GM23338 (cell line): ENCODE data around the gene C19orf18. TPM values are rescaled to one million over a fixed set of nuclear protein-coding genes. Genes with fewer than 3 reads are reported as not detected.

Source experiments
- CREB1 ChIP-seq: fragments of 250-450 bp; sonication (Bioruptor Pico); IDR thresholded peaks from 2 replicates; pipeline ENCODE4 v1.5.0; 2020; ENCODE audit warnings: low read depth, mild to moderate bottlenecking, moderate library complexity
- EZH2 ChIP-seq: fragments of 200-600 bp; sonication (generic); IDR thresholded peaks from one replicate; pipeline ENCODE4 v1.8.0; 2017; ENCODE audit warnings: antibody characterized with exemption, mild to moderate bottlenecking, low read depth; ENCODE audit not compliant: unreplicated experiment
- JUNB ChIP-seq: IDR thresholded peaks from one replicate; pipeline ENCODE4 v1.6.1; 2016; ENCODE audit warnings: antibody characterized with exemption; ENCODE audit not compliant: unreplicated experiment
- NANOG ChIP-seq: IDR thresholded peaks from 2 replicates; pipeline ENCODE4 v1.6.1; 2016; ENCODE audit warnings: antibody characterized with exemption, borderline replicate concordance
- POLR2AphosphoS5 ChIP-seq: IDR thresholded peaks from 2 replicates; pipeline ENCODE4 v1.6.1; 2016; ENCODE audit warnings: antibody characterized with exemption, low read depth
- STAT1 ChIP-seq: IDR thresholded peaks from one replicate; pipeline ENCODE4 v1.6.1; 2016; ENCODE audit warnings: antibody characterized with exemption; ENCODE audit not compliant: unreplicated experiment
- ZNF331 ChIP-seq: fragments of 250-450 bp; sonication (Bioruptor Pico); IDR thresholded peaks from 2 replicates; pipeline ENCODE4 v1.5.0; 2020; ENCODE audit warnings: low read depth, mild to moderate bottlenecking, moderate library complexity
- polyA plus RNA-seq: library from polyadenylated mRNA; unstranded; fragments of >200 nt; fragmentation: Nextera tagmentation; extraction: Ambion mirVana; gene quantifications from 2 replicates; pipeline ENCODE4 v1.2.1, GENCODE V29; 2016
- total RNA-seq: library from RNA; depleted of rRNA; stranded (reverse); fragments of >200 nt; shearing (Covaris generic); gene quantifications from 2 replicates; pipeline ENCODE4 v1.2.3, GENCODE V29; 2014; rRNA removed
- TF ChIP-seq, protein P1 (sequence below): IDR thresholded peaks from 2 replicates; pipeline ENCODE4 v1.6.1; 2016; ENCODE audit warnings: antibody characterized with exemption
- TF ChIP-seq, protein P2 (sequence below): fragments of 250-450 bp; sonication (Bioruptor Pico); IDR thresholded peaks from 2 replicates; pipeline ENCODE4 v1.5.0; 2020; ENCODE audit warnings: mild to moderate bottlenecking, moderate library complexity

Gene C19orf18
- total and polyA plus RNA-seq, 2 experiments from 2014 or later: 1.0 TPM; not detected in 1

GRCh38 chr19:57914531-57914930 is 59.8 kb downstream of the C19orf18 start (continued):
- TF ChIP-seq, protein P1, sequence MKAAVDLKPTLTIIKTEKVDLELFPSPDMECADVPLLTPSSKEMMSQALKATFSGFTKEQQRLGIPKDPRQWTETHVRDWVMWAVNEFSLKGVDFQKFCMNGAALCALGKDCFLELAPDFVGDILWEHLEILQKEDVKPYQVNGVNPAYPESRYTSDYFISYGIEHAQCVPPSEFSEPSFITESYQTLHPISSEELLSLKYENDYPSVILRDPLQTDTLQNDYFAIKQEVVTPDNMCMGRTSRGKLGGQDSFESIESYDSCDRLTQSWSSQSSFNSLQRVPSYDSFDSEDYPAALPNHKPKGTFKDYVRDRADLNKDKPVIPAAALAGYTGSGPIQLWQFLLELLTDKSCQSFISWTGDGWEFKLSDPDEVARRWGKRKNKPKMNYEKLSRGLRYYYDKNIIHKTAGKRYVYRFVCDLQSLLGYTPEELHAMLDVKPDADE: no peak
- TF ChIP-seq JUNB (no peak), STAT1 (no peak), CREB1 (CRISPR knock-in tag) (no peak), NANOG (no peak), EZH2 (no peak), ZNF331 (CRISPR knock-in tag) (no peak), POLR2AphosphoS5 (no peak)
- TF ChIP-seq, protein P2, sequence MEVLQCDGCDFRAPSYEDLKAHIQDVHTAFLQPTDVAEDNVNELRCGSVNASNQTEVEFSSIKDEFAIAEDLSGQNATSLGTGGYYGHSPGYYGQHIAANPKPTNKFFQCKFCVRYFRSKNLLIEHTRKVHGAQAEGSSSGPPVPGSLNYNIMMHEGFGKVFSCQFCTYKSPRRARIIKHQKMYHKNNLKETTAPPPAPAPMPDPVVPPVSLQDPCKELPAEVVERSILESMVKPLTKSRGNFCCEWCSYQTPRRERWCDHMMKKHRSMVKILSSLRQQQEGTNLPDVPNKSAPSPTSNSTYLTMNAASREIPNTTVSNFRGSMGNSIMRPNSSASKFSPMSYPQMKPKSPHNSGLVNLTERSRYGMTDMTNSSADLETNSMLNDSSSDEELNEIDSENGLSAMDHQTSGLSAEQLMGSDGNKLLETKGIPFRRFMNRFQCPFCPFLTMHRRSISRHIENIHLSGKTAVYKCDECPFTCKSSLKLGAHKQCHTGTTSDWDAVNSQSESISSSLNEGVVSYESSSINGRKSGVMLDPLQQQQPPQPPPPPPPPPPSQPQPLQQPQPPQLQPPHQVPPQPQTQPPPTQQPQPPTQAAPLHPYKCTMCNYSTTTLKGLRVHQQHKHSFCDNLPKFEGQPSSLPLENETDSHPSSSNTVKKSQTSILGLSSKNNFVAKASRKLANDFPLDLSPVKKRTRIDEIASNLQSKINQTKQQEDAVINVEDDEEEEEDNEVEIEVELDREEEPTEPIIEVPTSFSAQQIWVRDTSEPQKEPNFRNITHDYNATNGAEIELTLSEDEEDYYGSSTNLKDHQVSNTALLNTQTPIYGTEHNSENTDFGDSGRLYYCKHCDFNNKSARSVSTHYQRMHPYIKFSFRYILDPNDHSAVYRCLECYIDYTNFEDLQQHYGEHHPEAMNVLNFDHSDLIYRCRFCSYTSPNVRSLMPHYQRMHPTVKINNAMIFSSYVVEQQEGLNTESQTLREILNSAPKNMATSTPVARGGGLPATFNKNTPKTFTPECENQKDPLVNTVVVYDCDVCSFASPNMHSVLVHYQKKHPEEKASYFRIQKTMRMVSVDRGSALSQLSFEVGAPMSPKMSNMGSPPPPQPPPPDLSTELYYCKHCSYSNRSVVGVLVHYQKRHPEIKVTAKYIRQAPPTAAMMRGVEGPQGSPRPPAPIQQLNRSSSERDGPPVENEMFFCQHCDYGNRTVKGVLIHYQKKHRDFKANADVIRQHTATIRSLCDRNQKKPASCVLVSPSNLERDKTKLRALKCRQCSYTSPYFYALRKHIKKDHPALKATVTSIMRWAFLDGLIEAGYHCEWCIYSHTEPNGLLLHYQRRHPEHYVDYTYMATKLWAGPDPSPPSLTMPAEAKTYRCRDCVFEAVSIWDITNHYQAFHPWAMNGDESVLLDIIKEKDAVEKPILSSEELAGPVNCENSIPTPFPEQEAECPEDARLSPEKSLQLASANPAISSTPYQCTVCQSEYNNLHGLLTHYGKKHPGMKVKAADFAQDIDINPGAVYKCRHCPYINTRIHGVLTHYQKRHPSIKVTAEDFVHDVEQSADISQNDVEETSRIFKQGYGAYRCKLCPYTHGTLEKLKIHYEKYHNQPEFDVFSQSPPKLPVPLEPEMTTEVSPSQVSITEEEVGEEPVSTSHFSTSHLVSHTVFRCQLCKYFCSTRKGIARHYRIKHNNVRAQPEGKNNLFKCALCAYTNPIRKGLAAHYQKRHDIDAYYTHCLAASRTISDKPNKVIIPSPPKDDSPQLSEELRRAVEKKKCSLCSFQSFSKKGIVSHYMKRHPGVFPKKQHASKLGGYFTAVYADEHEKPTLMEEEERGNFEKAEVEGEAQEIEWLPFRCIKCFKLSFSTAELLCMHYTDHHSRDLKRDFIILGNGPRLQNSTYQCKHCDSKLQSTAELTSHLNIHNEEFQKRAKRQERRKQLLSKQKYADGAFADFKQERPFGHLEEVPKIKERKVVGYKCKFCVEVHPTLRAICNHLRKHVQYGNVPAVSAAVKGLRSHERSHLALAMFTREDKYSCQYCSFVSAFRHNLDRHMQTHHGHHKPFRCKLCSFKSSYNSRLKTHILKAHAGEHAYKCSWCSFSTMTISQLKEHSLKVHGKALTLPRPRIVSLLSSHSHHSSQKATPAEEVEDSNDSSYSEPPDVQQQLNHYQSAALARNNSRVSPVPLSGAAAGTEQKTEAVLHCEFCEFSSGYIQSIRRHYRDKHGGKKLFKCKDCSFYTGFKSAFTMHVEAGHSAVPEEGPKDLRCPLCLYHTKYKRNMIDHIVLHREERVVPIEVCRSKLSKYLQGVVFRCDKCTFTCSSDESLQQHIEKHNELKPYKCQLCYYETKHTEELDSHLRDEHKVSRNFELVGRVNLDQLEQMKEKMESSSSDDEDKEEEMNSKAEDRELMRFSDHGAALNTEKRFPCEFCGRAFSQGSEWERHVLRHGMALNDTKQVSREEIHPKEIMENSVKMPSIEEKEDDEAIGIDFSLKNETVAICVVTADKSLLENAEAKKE (CRISPR knock-in tag): no peak

Other genes starting within 250 kb of the C19orf18 start
- gene ZNF671, start 246.9 kb downstream of the C19orf18 start, total RNA-seq: 6.6 and 6.7 TPM in 2 replicates
- 2.9 and 3.3 TPM in 2 replicates for gene ZNF671, start 246.9 kb downstream of the C19orf18 start, polyA plus RNA-seq
- 19.4 and 22.6 TPM in 2 replicates for gene ZNF776, start 227.7 kb downstream of the C19orf18 start, total RNA-seq
- gene ZNF776, start 227.7 kb downstream of the C19orf18 start, polyA plus RNA-seq: 4.7 and 5.9 TPM in 2 replicates
- 12.5 and 16.9 TPM in 2 replicates for gene ZNF586, start 204.9 kb downstream of the C19orf18 start, total RNA-seq
- gene ZNF586, start 204.9 kb downstream of the C19orf18 start, polyA plus RNA-seq: 5.2 and 7.2 TPM in 2 replicates
- 15.7 and 18.9 TPM in 2 replicates for gene ZNF552, start 159.6 kb downstream of the C19orf18 start, total RNA-seq
- gene ZNF552, start 159.6 kb downstream of the C19orf18 start, polyA plus RNA-seq: 7.7 and 11.7 TPM in 2 replicates
- gene ZNF587B, start 144.2 kb downstream of the C19orf18 start, total RNA-seq: 62.0 and 69.9 TPM in 2 replicates
- gene ZNF587B, start 144.2 kb downstream of the C19orf18 start, polyA plus RNA-seq: 13.7 and 16.6 TPM in 2 replicates
- gene ZNF587, start 124.7 kb downstream of the C19orf18 start, total RNA-seq: 31.8 and 38.7 TPM in 2 replicates
- 12.8 and 13.6 TPM in 2 replicates for gene ZNF587, start 124.7 kb downstream of the C19orf18 start, polyA plus RNA-seq
- gene ZNF814, start 85.5 kb downstream of the C19orf18 start, total RNA-seq: 75.1 and 80.4 TPM in 2 replicates
- 86.9 and 89.5 TPM in 2 replicates for gene ZNF814, start 85.5 kb downstream of the C19orf18 start, polyA plus RNA-seq
- 16.0 and 19.4 TPM in 2 replicates for gene ZNF417, start 57.9 kb downstream of the C19orf18 start, total RNA-seq
- gene ZNF417, start 57.9 kb downstream of the C19orf18 start, polyA plus RNA-seq: 4.7 and 6.0 TPM in 2 replicates
- 13.4 and 14.4 TPM in 2 replicates for gene ZNF418, start 39.1 kb downstream of the C19orf18 start, total RNA-seq
- gene ZNF418, start 39.1 kb downstream of the C19orf18 start, polyA plus RNA-seq: 7.3 and 11.1 TPM in 2 replicates
- gene ZNF256, start 26.8 kb downstream of the C19orf18 start, total RNA-seq: 16.2 and 20.4 TPM in 2 replicates
- 5.8 and 8.8 TPM in 2 replicates for gene ZNF256, start 26.8 kb downstream of the C19orf18 start, polyA plus RNA-seq
- 54.4 and 55.6 TPM in 2 replicates for gene ZNF606, start 28.3 kb upstream of the C19orf18 start, total RNA-seq
- gene ZNF606, start 28.3 kb upstream of the C19orf18 start, polyA plus RNA-seq: 11.4 and 13.6 TPM in 2 replicates
- 0.93 and 1.5 TPM in 2 replicates for gene ZSCAN1, start 59.5 kb upstream of the C19orf18 start, total RNA-seq
- 3.9 and 4.9 TPM in 2 replicates for gene ZSCAN1, start 59.5 kb upstream of the C19orf18 start, polyA plus RNA-seq
- 9.8 and 10.3 TPM in 2 replicates for gene ZNF135, start 84.7 kb upstream of the C19orf18 start, total RNA-seq
- gene ZNF135, start 84.7 kb upstream of the C19orf18 start, polyA plus RNA-seq: 2.8 and 4.8 TPM in 2 replicates
- gene ZSCAN18, start 123.7 kb upstream of the C19orf18 start, total RNA-seq: 63.9 and 75.0 TPM in 2 replicates
- gene ZSCAN18, start 123.7 kb upstream of the C19orf18 start, polyA plus RNA-seq: 25.1 and 29.1 TPM in 2 replicates
- gene ZNF329, start 176.3 kb upstream of the C19orf18 start, total RNA-seq: 15.2 and 16.9 TPM in 2 replicates
- 2.7 and 3.3 TPM in 2 replicates for gene ZNF329, start 176.3 kb upstream of the C19orf18 start, polyA plus RNA-seq
- gene ZNF274, start 208.5 kb upstream of the C19orf18 start, total RNA-seq: 31.2 and 40.0 TPM in 2 replicates
- 17.5 and 19.9 TPM in 2 replicates for gene ZNF274, start 208.5 kb upstream of the C19orf18 start, polyA plus RNA-seq